ENCODE measurements around the gene TRAPPC2.

TRAPPC2 gene

GRCh38 chrX:13688958-13689740 lies 45.3 kb downstream of the TRAPPC2 start, which contains the start of gene RAB9A:
Gene RAB9A, plus strand, starts transcription at chrX:13689128. Its CDS starts 19,619 bp downstream, at chrX:13708747.
- peak within 1 kb of the TSS; percentile 84 for H3K9ac ChIP-seq (ENCODE audit: low read depth, low read length, poor library complexity, severe bottlenecking)
- TF ChIP-seq CTCF (conservative IDR thresholded peaks at IDR 0.05; ENCODE audit: low read length) (no peak), EZH2phosphoT487 (IDR thresholded peaks at IDR 0.05; ENCODE audit: borderline replicate concordance) (no peak)
- H3K9me2 ChIP-seq (replicated peaks; ENCODE audit: low read depth, low read length), result no peaks in the 10 kb centered on the region
- H2AFZ ChIP-seq (ENCODE audit: low read length), result peak within 1 kb of the TSS; percentile 88
- no peaks in the 10 kb centered on the region for H3K9me3 ChIP-seq (ENCODE audit: insufficient read depth, low read depth, low read length)
- H3K4me2 ChIP-seq (ENCODE audit: low read depth, low read length, poor library complexity, severe bottlenecking), result peak within 1 kb of the TSS; percentile 85
- no peaks in the 10 kb centered on the region for H3K36me3 ChIP-seq (ENCODE audit: insufficient read depth, low read length)
- H3K4me3 ChIP-seq (ENCODE audit: low read length, poor library complexity, severe bottlenecking), result peak within 1 kb of the TSS; percentile 95
- peaks cover 21% of the 10 kb centered on the region for H4K20me1 ChIP-seq (ENCODE audit: insufficient read depth, low read length, poor library complexity, severe bottlenecking)
- no peaks in the 10 kb centered on the region for H3F3A ChIP-seq (ENCODE audit: low read depth)
- peaks cover 52% of the 10 kb centered on the region for H3K79me2 ChIP-seq (ENCODE audit: insufficient read depth, low read length)
- H3K27me3 ChIP-seq (ENCODE audit: insufficient read depth, low read length, poor library complexity, severe bottlenecking), result no peaks in the 10 kb centered on the region
- H3K4me1 ChIP-seq (ENCODE audit: insufficient read depth, low read length, poor library complexity, severe bottlenecking), result peaks cover 24% of the 10 kb centered on the region

GRCh38 chrX:13688384-13688957 lies 45.9 kb downstream of the TRAPPC2 start:
- Histone ChIP-seq H3K4me1 (ENCODE audit: insufficient read depth, low read length, poor library complexity, severe bottlenecking) (peaks cover 17% of the 10 kb centered on the region), H4K20me1 (ENCODE audit: insufficient read depth, low read length, poor library complexity, severe bottlenecking) (peaks cover 15% of the 10 kb centered on the region)

GRCh38 chrX:13687203-13687602 lies 47.2 kb downstream of the TRAPPC2 start:
- peaks cover 3% of the 10 kb centered on the region for H4K20me1 ChIP-seq (ENCODE audit: insufficient read depth, low read length, poor library complexity, severe bottlenecking)
- H3K4me1 ChIP-seq (ENCODE audit: insufficient read depth, low read length, poor library complexity, severe bottlenecking), result peaks cover 15% of the 10 kb centered on the region
- no peaks in the 10 kb centered on the region for H3K9me3 ChIP-seq (ENCODE audit: insufficient read depth, low read depth, low read length)
- no peaks in the 10 kb centered on the region for H3K9me2 ChIP-seq (replicated peaks; ENCODE audit: low read depth, low read length)
- TF ChIP-seq CTCF (conservative IDR thresholded peaks at IDR 0.05; ENCODE audit: low read length) (no peak), EZH2phosphoT487 (IDR thresholded peaks at IDR 0.05; ENCODE audit: borderline replicate concordance) (no peak)
- H3K36me3 ChIP-seq (ENCODE audit: insufficient read depth, low read length), result no peaks in the 10 kb centered on the region
- H3K4me3 ChIP-seq (ENCODE audit: low read length, poor library complexity, severe bottlenecking), result no peak overlapping the region
- H3K27me3 ChIP-seq (ENCODE audit: insufficient read depth, low read length, poor library complexity, severe bottlenecking), result no peaks in the 10 kb centered on the region
- H3F3A ChIP-seq (ENCODE audit: low read depth), result no peaks in the 10 kb centered on the region
- no peak overlapping the region for H2AFZ ChIP-seq (ENCODE audit: low read length)
- H3K9ac ChIP-seq (ENCODE audit: low read depth, low read length, poor library complexity, severe bottlenecking), result no peak overlapping the region
- no peak overlapping the region for H3K4me2 ChIP-seq (ENCODE audit: low read depth, low read length, poor library complexity, severe bottlenecking)
- H3K79me2 ChIP-seq (ENCODE audit: insufficient read depth, low read length), result peaks cover 33% of the 10 kb centered on the region

More at GRCh38 chrX:13688384-13688957, 45.9 kb downstream of the TRAPPC2 start:
- peak overlapping the region; percentile 88 for H2AFZ ChIP-seq (ENCODE audit: low read length)
- H3K9me2 ChIP-seq (replicated peaks; ENCODE audit: low read depth, low read length), result no peaks in the 10 kb centered on the region
- H3K4me2 ChIP-seq (ENCODE audit: low read depth, low read length, poor library complexity, severe bottlenecking), result peak overlapping the region; percentile 85
- H3K27me3 ChIP-seq (ENCODE audit: insufficient read depth, low read length, poor library complexity, severe bottlenecking), result no peaks in the 10 kb centered on the region
- peaks cover 46% of the 10 kb centered on the region for H3K79me2 ChIP-seq (ENCODE audit: insufficient read depth, low read length)
- H3K36me3 ChIP-seq (ENCODE audit: insufficient read depth, low read length), result no peaks in the 10 kb centered on the region
- no peak for TF ChIP-seq EZH2phosphoT487 (IDR thresholded peaks at IDR 0.05; ENCODE audit: borderline replicate concordance)
- TF ChIP-seq CTCF (conservative IDR thresholded peaks at IDR 0.05; ENCODE audit: low read length), result no peak
- no peaks in the 10 kb centered on the region for H3F3A ChIP-seq (ENCODE audit: low read depth)
- H3K4me3 ChIP-seq (ENCODE audit: low read length, poor library complexity, severe bottlenecking), result peak overlapping the region; percentile 95
- H3K9ac ChIP-seq (ENCODE audit: low read depth, low read length, poor library complexity, severe bottlenecking), result peak overlapping the region; percentile 84
- H3K9me3 ChIP-seq (ENCODE audit: insufficient read depth, low read depth, low read length), result no peaks in the 10 kb centered on the region
